WTC11 (cell line): Measurements from ENCODE around the gene CNKSR3.

Experiments
- ATF2 ChIP-seq: sonication (generic); formaldehyde crosslinking; IDR thresholded peaks from 2 replicates; pipeline ENCODE4 v1.8.1; 2022; ENCODE audit warnings: low read depth, missing genetic modification reagents, borderline replicate concordance
- ELF4 ChIP-seq: sonication (generic); formaldehyde crosslinking; IDR thresholded peaks from 2 replicates; pipeline ENCODE4 v1.8.1; 2022; ENCODE audit warnings: low read depth, mild to moderate bottlenecking, moderate library complexity, missing genetic modification reagents
- NFYB ChIP-seq: sonication (generic); formaldehyde crosslinking; conservative IDR thresholded peaks from 2 replicates; pipeline ENCODE4 v1.8.0; 2022; ENCODE audit warnings: low read depth, missing genetic modification reagents
- ZBTB21 ChIP-seq: sonication (generic); formaldehyde crosslinking; IDR thresholded peaks from 2 replicates; pipeline ENCODE4 v1.8.1; 2023; ENCODE audit warnings: mild to moderate bottlenecking, missing genetic modification reagents, borderline replicate concordance
- TF ChIP-seq, protein P1 (sequence below): fragments of 200-600 bp; IDR thresholded peaks from 2 replicates; pipeline ENCODE4 v1.8.0; 2022; ENCODE audit warnings: antibody characterized with exemption
- TF ChIP-seq, protein P2 (sequence below): sonication (generic); formaldehyde crosslinking; IDR thresholded peaks from 2 replicates; pipeline ENCODE4 v1.8.1; 2023; ENCODE audit warnings: mild to moderate bottlenecking, missing genetic modification reagents

DNA sequence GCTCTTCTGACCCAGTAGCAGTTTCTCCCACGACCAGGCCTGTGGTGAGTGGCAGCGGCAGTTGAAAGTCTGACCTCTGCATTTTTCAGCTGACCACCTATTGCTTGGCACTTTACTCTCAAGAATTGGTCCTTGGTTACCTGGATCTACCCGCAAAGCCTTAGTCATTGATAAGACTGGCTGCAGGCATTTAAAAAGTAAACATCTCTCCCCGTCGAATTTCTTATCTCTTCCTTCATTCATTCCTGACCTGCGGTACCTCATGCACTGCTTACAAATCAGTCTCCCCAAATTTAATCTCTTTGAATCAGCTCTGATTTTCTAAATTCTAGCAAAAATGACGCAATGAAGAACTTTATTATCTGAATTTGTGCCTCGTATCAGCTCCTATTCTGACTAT is 127.7 kb downstream of the CNKSR3 start:
- TF ChIP-seq, protein P1, sequence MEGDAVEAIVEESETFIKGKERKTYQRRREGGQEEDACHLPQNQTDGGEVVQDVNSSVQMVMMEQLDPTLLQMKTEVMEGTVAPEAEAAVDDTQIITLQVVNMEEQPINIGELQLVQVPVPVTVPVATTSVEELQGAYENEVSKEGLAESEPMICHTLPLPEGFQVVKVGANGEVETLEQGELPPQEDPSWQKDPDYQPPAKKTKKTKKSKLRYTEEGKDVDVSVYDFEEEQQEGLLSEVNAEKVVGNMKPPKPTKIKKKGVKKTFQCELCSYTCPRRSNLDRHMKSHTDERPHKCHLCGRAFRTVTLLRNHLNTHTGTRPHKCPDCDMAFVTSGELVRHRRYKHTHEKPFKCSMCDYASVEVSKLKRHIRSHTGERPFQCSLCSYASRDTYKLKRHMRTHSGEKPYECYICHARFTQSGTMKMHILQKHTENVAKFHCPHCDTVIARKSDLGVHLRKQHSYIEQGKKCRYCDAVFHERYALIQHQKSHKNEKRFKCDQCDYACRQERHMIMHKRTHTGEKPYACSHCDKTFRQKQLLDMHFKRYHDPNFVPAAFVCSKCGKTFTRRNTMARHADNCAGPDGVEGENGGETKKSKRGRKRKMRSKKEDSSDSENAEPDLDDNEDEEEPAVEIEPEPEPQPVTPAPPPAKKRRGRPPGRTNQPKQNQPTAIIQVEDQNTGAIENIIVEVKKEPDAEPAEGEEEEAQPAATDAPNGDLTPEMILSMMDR = no peak
- TF ChIP-seq, protein P2, sequence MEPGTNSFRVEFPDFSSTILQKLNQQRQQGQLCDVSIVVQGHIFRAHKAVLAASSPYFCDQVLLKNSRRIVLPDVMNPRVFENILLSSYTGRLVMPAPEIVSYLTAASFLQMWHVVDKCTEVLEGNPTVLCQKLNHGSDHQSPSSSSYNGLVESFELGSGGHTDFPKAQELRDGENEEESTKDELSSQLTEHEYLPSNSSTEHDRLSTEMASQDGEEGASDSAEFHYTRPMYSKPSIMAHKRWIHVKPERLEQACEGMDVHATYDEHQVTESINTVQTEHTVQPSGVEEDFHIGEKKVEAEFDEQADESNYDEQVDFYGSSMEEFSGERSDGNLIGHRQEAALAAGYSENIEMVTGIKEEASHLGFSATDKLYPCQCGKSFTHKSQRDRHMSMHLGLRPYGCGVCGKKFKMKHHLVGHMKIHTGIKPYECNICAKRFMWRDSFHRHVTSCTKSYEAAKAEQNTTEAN (CRISPR knock-in tag) = no peak
- TF ChIP-seq ZBTB21 (CRISPR knock-in tag) = no peak
- no peak for TF ChIP-seq ELF4 (CRISPR knock-in tag)
- no peak for TF ChIP-seq NFYB
- TF ChIP-seq ATF2 (CRISPR knock-in tag) = no peak
